Duodenal mucosa (tissue), 2 donors: Measurements from ENCODE around the gene ERCC4.

Experiments used
- H3K27ac ChIP-seq: one replicate; pipeline ENCODE4 v1.7.0; 2013; ENCODE audit warnings: low read depth, low read length
- H3K27me3 ChIP-seq, 2 donors: one replicate each; pipeline ENCODE4 v1.7.0; 2013; ENCODE audit warnings: low read length in 2 of 2, control low read depth in 1 of 2; ENCODE audit not compliant: insufficient read depth in 2 of 2, control insufficient read depth in 1 of 2
- H3K36me3 ChIP-seq, 2 donors: one replicate each; pipeline ENCODE4 v1.7.0; 2013; ENCODE audit warnings: low read length in 2 of 2, control low read depth in 1 of 2; ENCODE audit not compliant: insufficient read depth in 2 of 2, control insufficient read depth in 1 of 2
- H3K4me1 ChIP-seq, 2 donors: one replicate each; pipeline ENCODE4 v1.7.0; 2013; ENCODE audit warnings: low read length in 2 of 2, control low read depth in 1 of 2; ENCODE audit not compliant: insufficient read depth in 2 of 2, control insufficient read depth in 1 of 2
- H3K4me3 ChIP-seq, 2 donors: one replicate each; pipeline ENCODE4 v1.7.0; 2013; ENCODE audit warnings: low read length in 2 of 2, low read depth in 1 of 2
- H3K9ac ChIP-seq, 2 donors: one replicate each; pipeline ENCODE4 v1.7.0; 2013; ENCODE audit warnings: low read length in 2 of 2, low read depth in 1 of 2
- H3K9me3 ChIP-seq, 2 donors: one replicate each; pipeline ENCODE4 v1.7.0; 2013; ENCODE audit warnings: low read length in 2 of 2, control low read depth in 1 of 2; ENCODE audit not compliant: control insufficient read depth in 1 of 2

Gene ERCC4

GRCh38 chr16:13999895-14000425, 80.0 kb downstream of the ERCC4 start:
- Histone ChIP-seq H3K4me3 (no peak overlapping the region), H3K4me1 (peaks cover 4 to 6% of the 10 kb centered on the region in 2 donors), H3K9me3 (no peaks in the 10 kb centered on the region), H3K27me3 (no peaks in the 10 kb centered on the region), H3K36me3 (no peaks in the 10 kb centered on the region), H3K9ac (no peak overlapping the region), H3K27ac (no peak overlapping the region)

GRCh38 chr16:14001521-14001920, 81.6 kb downstream of the ERCC4 start:
- Histone ChIP-seq H3K27me3 (no peaks in the 10 kb centered on the region), H3K9me3 (no peaks in the 10 kb centered on the region), H3K36me3 (no peaks in the 10 kb centered on the region), H3K4me3 (no peak overlapping the region), H3K4me1 (peaks cover 4 to 6% of the 10 kb centered on the region in 2 donors), H3K9ac (no peak overlapping the region), H3K27ac (no peak overlapping the region)
